Measurements from ENCODE around the gene CHD2.

The CHD2 gene

DNA sequence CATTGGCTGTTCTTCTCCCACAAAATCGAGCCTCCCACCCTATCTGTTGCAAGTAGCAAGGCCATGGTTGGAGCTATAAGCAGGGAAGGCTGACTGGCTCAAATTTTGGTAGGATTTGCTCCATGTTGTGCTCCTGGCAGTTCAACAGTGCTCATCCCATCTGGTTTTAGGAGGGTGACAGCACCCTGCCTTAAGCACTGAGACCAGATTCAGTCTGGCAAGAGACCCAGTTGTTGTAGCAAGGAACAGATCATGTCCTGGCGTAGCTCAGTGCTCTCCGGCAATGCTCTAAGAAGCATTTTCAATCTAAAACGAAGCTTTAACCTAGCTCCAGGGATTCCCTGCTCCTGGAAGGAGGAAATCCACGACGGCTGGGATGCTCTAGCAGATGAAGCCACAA lies 97.7 kb downstream of the CHD2 start:
- no peak for DNase-seq (ENCODE audit: low read depth)
- TF ChIP-seq, protein P1, sequence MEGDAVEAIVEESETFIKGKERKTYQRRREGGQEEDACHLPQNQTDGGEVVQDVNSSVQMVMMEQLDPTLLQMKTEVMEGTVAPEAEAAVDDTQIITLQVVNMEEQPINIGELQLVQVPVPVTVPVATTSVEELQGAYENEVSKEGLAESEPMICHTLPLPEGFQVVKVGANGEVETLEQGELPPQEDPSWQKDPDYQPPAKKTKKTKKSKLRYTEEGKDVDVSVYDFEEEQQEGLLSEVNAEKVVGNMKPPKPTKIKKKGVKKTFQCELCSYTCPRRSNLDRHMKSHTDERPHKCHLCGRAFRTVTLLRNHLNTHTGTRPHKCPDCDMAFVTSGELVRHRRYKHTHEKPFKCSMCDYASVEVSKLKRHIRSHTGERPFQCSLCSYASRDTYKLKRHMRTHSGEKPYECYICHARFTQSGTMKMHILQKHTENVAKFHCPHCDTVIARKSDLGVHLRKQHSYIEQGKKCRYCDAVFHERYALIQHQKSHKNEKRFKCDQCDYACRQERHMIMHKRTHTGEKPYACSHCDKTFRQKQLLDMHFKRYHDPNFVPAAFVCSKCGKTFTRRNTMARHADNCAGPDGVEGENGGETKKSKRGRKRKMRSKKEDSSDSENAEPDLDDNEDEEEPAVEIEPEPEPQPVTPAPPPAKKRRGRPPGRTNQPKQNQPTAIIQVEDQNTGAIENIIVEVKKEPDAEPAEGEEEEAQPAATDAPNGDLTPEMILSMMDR (IDR thresholded peaks at IDR 0.05; ENCODE audit: control insufficient read depth, insufficient read depth, low read depth, low read length, missing control alignments) = no peak
- no peak overlapping the region for H3K4me3 ChIP-seq (ENCODE audit: control insufficient read depth, low read depth, low read length)

DNA sequence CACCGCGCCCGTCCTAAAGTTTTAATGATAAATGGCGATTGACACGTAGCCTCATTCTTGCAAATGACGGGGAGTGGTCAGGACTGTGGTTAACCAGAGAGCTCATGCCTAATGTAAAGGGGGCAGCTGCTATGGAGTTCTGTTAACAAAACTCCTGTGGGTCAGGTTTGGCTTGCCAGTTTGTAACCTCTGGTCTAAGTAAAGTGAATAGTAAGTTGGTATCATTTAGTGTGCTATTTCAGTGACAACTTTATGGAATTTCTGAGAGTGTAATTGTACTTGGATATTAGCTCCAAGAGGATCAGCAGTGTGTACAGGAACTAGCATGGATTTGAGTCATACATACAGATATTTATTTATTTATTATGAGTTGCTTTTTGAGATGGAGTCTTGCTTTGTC lies 101.0 kb downstream of the CHD2 start:
- no peak for DNase-seq (ENCODE audit: low read depth)
- no peak overlapping the region for H3K4me3 ChIP-seq (ENCODE audit: control insufficient read depth, low read depth, low read length)
- TF ChIP-seq, protein P1 (IDR thresholded peaks at IDR 0.05; ENCODE audit: control insufficient read depth, insufficient read depth, low read depth, low read length, missing control alignments) = no peak

DNA sequence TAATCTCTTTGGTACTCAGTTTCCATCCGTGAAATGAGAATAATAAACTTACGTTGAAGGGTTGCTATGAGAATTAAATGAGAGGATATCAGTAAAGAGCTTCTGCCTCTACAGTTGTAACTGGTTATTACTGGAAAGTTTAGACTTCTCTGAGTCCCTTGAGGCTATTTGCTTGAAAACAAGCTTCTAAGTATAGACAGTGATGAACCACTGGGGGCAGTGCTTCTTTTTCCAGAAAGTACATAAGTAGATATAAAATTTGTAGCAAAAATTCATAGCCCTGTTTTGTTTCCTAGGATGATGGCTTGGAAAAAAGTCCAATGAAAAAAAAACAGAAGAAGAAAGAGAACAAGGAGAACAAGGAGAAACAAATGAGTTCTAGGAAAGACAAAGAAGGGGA lies 101.8 kb downstream of the CHD2 start:
- TF ChIP-seq, protein P1 (IDR thresholded peaks at IDR 0.05; ENCODE audit: control insufficient read depth, insufficient read depth, low read depth, low read length, missing control alignments) = no peak
- no peak for DNase-seq (ENCODE audit: low read depth)

DNA sequence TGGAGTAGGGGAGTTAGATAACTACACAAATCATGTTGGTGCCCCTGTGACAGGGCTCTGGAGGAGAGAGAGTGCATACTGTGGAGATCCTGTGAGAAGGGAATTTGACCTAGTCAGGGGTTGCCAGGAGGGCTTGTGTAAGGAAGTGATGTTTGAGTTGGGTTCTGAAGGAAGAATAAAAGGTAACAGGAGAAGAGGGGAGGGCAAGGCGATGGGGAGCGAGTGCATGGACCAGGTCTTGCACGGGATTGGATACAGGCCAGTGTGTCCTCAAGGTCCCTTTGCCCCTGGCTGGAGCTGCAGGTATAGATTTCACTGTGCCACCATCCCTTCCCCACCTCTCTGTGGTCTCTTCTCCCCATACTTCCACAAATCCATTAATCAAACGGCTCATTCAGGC lies 105.0 kb downstream of the CHD2 start:
- TF ChIP-seq, protein P1 (IDR thresholded peaks at IDR 0.05; ENCODE audit: control insufficient read depth, insufficient read depth, low read depth, low read length, missing control alignments) = no peak
- H3K4me3 ChIP-seq (ENCODE audit: control insufficient read depth, low read depth, low read length) = no peak overlapping the region
- no peak for DNase-seq (ENCODE audit: low read depth)

More for the DNA sequence above, 101.8 kb downstream of the CHD2 start:
- H3K4me3 ChIP-seq (ENCODE audit: control insufficient read depth, low read depth, low read length) = no peak overlapping the region

DNA sequence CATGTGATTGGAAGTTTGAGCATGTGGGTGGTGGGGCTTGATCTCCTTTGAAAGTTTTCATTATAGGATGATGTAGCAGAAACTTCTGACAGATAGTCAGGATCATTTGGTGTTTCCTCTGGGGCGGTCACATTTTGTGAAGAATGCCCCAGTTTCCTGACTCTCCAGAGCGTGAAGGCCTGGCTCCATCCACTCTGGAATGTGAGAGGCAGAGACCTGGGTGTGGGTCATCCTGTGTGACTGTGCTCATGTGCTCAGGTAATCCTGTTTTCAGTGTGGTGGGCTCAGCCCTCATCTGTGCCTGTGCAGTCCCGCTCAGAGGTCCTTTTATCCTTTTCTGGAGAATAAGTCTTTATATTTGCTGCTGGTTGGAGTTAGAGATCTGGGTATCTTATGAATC lies 107.9 kb downstream of the CHD2 start:
- TF ChIP-seq, protein P1 (IDR thresholded peaks at IDR 0.05; ENCODE audit: control insufficient read depth, insufficient read depth, low read depth, low read length, missing control alignments) = no peak

DNA sequence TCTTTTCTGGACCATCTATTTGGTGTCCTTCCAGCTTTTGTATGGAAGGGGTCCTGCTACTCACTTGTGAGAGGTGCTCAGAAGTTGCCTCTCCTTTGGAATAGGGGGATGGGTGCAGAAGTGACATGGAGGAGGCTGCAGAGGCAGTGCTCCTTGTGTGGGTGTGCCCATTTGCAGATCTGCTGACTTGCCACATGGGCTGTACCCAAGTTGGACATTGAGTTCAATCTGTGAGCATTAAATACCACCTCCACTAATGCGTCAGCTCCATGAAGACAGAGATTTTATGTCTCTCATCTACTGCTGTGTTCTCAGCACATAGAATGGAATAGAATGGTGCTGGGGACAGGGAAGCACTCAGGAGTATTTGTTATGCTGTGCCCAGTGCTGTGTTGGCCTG lies 112.7 kb downstream of the CHD2 start:
- TF ChIP-seq, protein P1 (IDR thresholded peaks at IDR 0.05; ENCODE audit: control insufficient read depth, insufficient read depth, low read depth, low read length, missing control alignments) = no peak
- no peak overlapping the region for H3K4me3 ChIP-seq (ENCODE audit: control insufficient read depth, low read depth, low read length)
- no peak for DNase-seq (ENCODE audit: low read depth)

More for the DNA sequence above, 107.9 kb downstream of the CHD2 start:
- H3K4me3 ChIP-seq (ENCODE audit: control insufficient read depth, low read depth, low read length) = no peak overlapping the region
- no peak for DNase-seq (ENCODE audit: low read depth)

DNA sequence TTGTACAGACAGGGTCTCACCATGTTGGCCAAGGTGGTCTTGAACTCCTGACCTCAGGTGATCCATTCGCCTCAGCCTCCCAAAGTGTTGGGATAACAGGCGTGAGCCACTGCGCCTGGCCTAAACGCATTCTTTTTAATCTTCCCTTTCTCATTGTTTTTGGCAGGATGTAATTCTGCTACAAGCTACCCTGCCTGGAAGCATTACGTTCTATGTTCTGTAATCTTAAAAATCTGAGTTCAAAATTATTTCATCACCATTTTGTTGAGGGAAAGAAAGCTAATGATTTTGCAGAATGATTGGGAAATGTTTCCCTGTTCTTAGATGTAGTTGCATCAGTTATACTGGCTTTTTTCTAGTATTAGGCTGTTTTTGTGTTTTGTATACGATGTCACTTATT lies 117.4 kb downstream of the CHD2 start:
- DNase-seq (ENCODE audit: low read depth) = peak; percentile 29
- TF ChIP-seq, protein P1 (IDR thresholded peaks at IDR 0.05; ENCODE audit: control insufficient read depth, insufficient read depth, low read depth, low read length, missing control alignments) = no peak

More for the DNA sequence above, 117.4 kb downstream of the CHD2 start:
- H3K4me3 ChIP-seq (ENCODE audit: control insufficient read depth, low read depth, low read length) = no peak overlapping the region
